Neural cell (in vitro differentiated cells): Measurements from ENCODE around the gene CEP128. TPM values are rescaled to one million over a fixed set of nuclear protein-coding genes. Genes with fewer than 3 reads are reported as not detected.

ENCODE experiments used
- H2AFZ ChIP-seq: fragments of 200-600, 300-800 bp; sonication (generic), shearing (Covaris generic); 2 replicates; pipeline ENCODE4 v1.6.0; 2014; ENCODE audit warnings: low read depth, mild to moderate bottlenecking, antibody characterized with exemption, low read length, moderate library complexity
- H3F3A ChIP-seq: fragments of 200-600 bp; shearing (Covaris generic); 2 replicates; pipeline ENCODE4 v1.6.1; 2016; ENCODE audit warnings: mild to moderate bottlenecking, moderate library complexity, mixed read lengths, antibody characterized with exemption, low read length; ENCODE audit not compliant: insufficient read depth, poor library complexity, severe bottlenecking
- H3K27ac ChIP-seq: fragments of 200-600, 300-800 bp; sonication (generic), shearing (Covaris generic); 2 replicates; pipeline ENCODE4 v1.5.1; 2014; ENCODE audit warnings: mild to moderate bottlenecking, low read length, moderate library complexity
- H3K27me3 ChIP-seq: fragments of 300-800, 200-600 bp; sonication (generic), shearing (Covaris generic); 2 replicates; pipeline ENCODE4 v1.6.0; 2014; ENCODE audit warnings: mild to moderate bottlenecking, low read depth, low read length, moderate library complexity; ENCODE audit not compliant: insufficient read depth
- H3K36me3 ChIP-seq: fragments of 300-800, 200-600 bp; sonication (generic), shearing (Covaris generic); 2 replicates; pipeline ENCODE4 v1.5.1; 2014; ENCODE audit warnings: mild to moderate bottlenecking, antibody characterized with exemption, low read length, moderate library complexity; ENCODE audit not compliant: insufficient read depth
- H3K4me2 ChIP-seq: fragments of 300-800, 200-600 bp; sonication (generic), shearing (Covaris generic); 2 replicates; pipeline ENCODE4 v1.6.0; 2014; ENCODE audit warnings: mild to moderate bottlenecking, low read length
- H3K4me3 ChIP-seq: fragments of 300-800, 200-600 bp; sonication (generic), shearing (Covaris generic); 2 replicates; pipeline ENCODE4 v1.5.1; 2014; ENCODE audit warnings: mild to moderate bottlenecking, low read length, moderate library complexity
- H3K79me2 ChIP-seq: fragments of 200-600 bp; shearing (Covaris generic); replicated peaks from 2 replicates; pipeline ENCODE4 v1.6.0; 2014; ENCODE audit warnings: mild to moderate bottlenecking, low read length, moderate library complexity; ENCODE audit not compliant: insufficient read depth
- H3K9ac ChIP-seq: fragments of 300-800, 200-600 bp; sonication (generic), shearing (Covaris generic); 2 replicates; pipeline ENCODE4 v1.6.1; 2016; ENCODE audit warnings: mild to moderate bottlenecking, low read length, mixed read lengths
- H3K9me2 ChIP-seq: fragments of 200-600 bp; shearing (Covaris generic); 2 replicates; pipeline ENCODE4 v1.6.1; 2016; ENCODE audit warnings: mild to moderate bottlenecking, low read length, mixed read lengths; ENCODE audit not compliant: insufficient read depth
- H3K9me3 ChIP-seq: fragments of 200-600, 300-800 bp; sonication (generic), shearing (Covaris generic); 2 replicates; pipeline ENCODE4 v1.6.1; 2016; ENCODE audit warnings: mild to moderate bottlenecking, mixed run types, low read length, moderate library complexity, mixed read lengths
- H4K20me1 ChIP-seq: fragments of 200-600 bp; shearing (Covaris generic); 2 replicates; pipeline ENCODE4 v1.6.1; 2016; ENCODE audit warnings: mild to moderate bottlenecking, mixed run types; ENCODE audit not compliant: insufficient read depth
- CTCF ChIP-seq: fragments of 450-650 bp; IDR thresholded peaks from 2 replicates; pipeline ENCODE4 v1.5.1; 2014; ENCODE audit warnings: antibody characterized with exemption, mild to moderate bottlenecking, moderate library complexity; ENCODE audit not compliant: poor library complexity, severe bottlenecking
- EP300 ChIP-seq: fragments of 450-650 bp; conservative IDR thresholded peaks from 2 replicates; pipeline ENCODE4 v1.6.1; 2014; ENCODE audit warnings: antibody characterized with exemption, mild to moderate bottlenecking, moderate library complexity; ENCODE audit not compliant: poor library complexity, severe bottlenecking
- EZH2 ChIP-seq: fragments of 200-600, 300-800 bp; shearing (Covaris generic), sonication (generic); IDR thresholded peaks from 2 replicates; pipeline ENCODE4 v1.6.1; 2014; ENCODE audit warnings: antibody characterized with exemption, low read length, borderline replicate concordance, mild to moderate bottlenecking; ENCODE audit not compliant: insufficient read depth, poor library complexity, severe bottlenecking
- MXI1 ChIP-seq: fragments of 450-650 bp; conservative IDR thresholded peaks from 2 replicates; pipeline ENCODE4 v1.6.1; 2014; ENCODE audit warnings: antibody characterized with exemption, mild to moderate bottlenecking; ENCODE audit not compliant: poor library complexity, severe bottlenecking
- POLR2AphosphoS5 ChIP-seq: IDR thresholded peaks from 2 replicates; pipeline ENCODE4 v1.6.1; 2012
- RAD21 ChIP-seq: fragments of 450-650 bp; conservative IDR thresholded peaks from 2 replicates; pipeline ENCODE4 v1.6.1; 2014; ENCODE audit warnings: antibody characterized with exemption, mild to moderate bottlenecking, moderate library complexity
- REST ChIP-seq: IDR thresholded peaks from 2 replicates; pipeline ENCODE4 v1.6.1; 2012; ENCODE audit warnings: borderline replicate concordance
- SMC3 ChIP-seq: fragments of 450-650 bp; conservative IDR thresholded peaks from 2 replicates; pipeline ENCODE4 v1.6.1; 2014; ENCODE audit warnings: antibody characterized with exemption, mild to moderate bottlenecking, moderate library complexity; ENCODE audit not compliant: poor library complexity
- TAF1 ChIP-seq: IDR thresholded peaks from 2 replicates; pipeline ENCODE4 v1.6.1; 2012; ENCODE audit warnings: low read depth
- polyA plus RNA-seq: library from polyadenylated mRNA; depleted of rRNA; stranded (reverse); fragments of >200 nt; gene quantifications from 2 replicates; pipeline ENCODE4 v1.2.3, GENCODE V29; 2014

Gene CEP128
- polyA plus RNA-seq, 1 donor from 2014 or later = 5.5 TPM

- H4K20me1 ChIP-seq = no peaks in the 10 kb centered on the region
- H3K4me2 ChIP-seq = no peak overlapping the region
- H3K27ac ChIP-seq = no peak overlapping the region
These were observed 101.8 kb downstream of the CEP128 start for GRCh38 chr14:80839743-80840142.

GRCh38 chr14:80809663-80810062, 131.9 kb downstream of the CEP128 start:
- Histone ChIP-seq H3K9me2 (no peaks in the 10 kb centered on the region), H3K4me2 (no peak overlapping the region), H3K9ac (no peak overlapping the region), H3K36me3 (no peaks in the 10 kb centered on the region), H3K27me3 (no peaks in the 10 kb centered on the region), H3K79me2 (no peaks in the 10 kb centered on the region), H3K27ac (no peak overlapping the region), H3F3A (no peaks in the 10 kb centered on the region), H2AFZ (no peak overlapping the region), H4K20me1 (no peaks in the 10 kb centered on the region), H3K9me3 (no peaks in the 10 kb centered on the region), H3K4me3 (no peak overlapping the region)
- TF ChIP-seq MXI1 (no peak), RAD21 (no peak), POLR2AphosphoS5 (no peak), REST (no peak), CTCF (no peak), EZH2 (no peak), EP300 (no peak), TAF1 (no peak), SMC3 (no peak)

More at GRCh38 chr14:80839743-80840142, 101.8 kb downstream of the CEP128 start:
- Histone ChIP-seq H3K4me3 (no peak overlapping the region), H3K36me3 (no peaks in the 10 kb centered on the region), H3F3A (no peaks in the 10 kb centered on the region), H3K27me3 (no peaks in the 10 kb centered on the region), H3K79me2 (peaks cover 9% of the 10 kb centered on the region), H3K9me3 (no peaks in the 10 kb centered on the region), H2AFZ (no peak overlapping the region), H3K9ac (no peak overlapping the region), H3K9me2 (no peaks in the 10 kb centered on the region)
- no peak for TF ChIP-seq RAD21
- TF ChIP-seq SMC3 = no peak
- TF ChIP-seq EZH2 = no peak

- H3K4me2 ChIP-seq = no peak overlapping the region
- H3K9me3 ChIP-seq = no peaks in the 10 kb centered on the region
- H4K20me1 ChIP-seq = no peaks in the 10 kb centered on the region
- H3K4me3 ChIP-seq = no peak overlapping the region
- H3K9ac ChIP-seq = no peak overlapping the region
- no peak overlapping the region for H2AFZ ChIP-seq
- H3F3A ChIP-seq = no peaks in the 10 kb centered on the region
- H3K27me3 ChIP-seq = no peaks in the 10 kb centered on the region
- no peak for TF ChIP-seq MXI1
- TF ChIP-seq POLR2AphosphoS5 = no peak
- no peak for TF ChIP-seq SMC3
- no peak for TF ChIP-seq REST
- TF ChIP-seq RAD21 = no peak
- no peak for TF ChIP-seq TAF1
- no peak for TF ChIP-seq CTCF
- no peak for TF ChIP-seq EP300
- no peak for TF ChIP-seq EZH2
- H3K36me3 ChIP-seq = no peaks in the 10 kb centered on the region
- H3K79me2 ChIP-seq = no peaks in the 10 kb centered on the region
- no peaks in the 10 kb centered on the region for H3K9me2 ChIP-seq
- H3K27ac ChIP-seq = no peak overlapping the region
These were observed 136.4 kb downstream of the CEP128 start for GRCh38 chr14:80805136-80805535.
